SK-N-SH (cell line): Measurements from ENCODE around the gene QKI. TPM values are rescaled to one million over a fixed set of nuclear protein-coding genes. Genes with fewer than 3 reads are reported as not detected.

ENCODE experiments used
- CTCF ChIA-PET: fragments of 300-600, 350-600 bp; formaldehyde crosslinking; extraction: SDS; loops from one replicate; lab custom pipeline; 2021; lab: Yijun Ruan, JAX
- POLR2A ChIA-PET: fragments of 350-600 bp; sonication (Branson Sonifier 250); formaldehyde crosslinking; extraction: SDS; loops from one replicate; lab custom pipeline; 2020; ENCODE audit warnings: antibody characterized with exemption, inconsistent platforms; lab: Yijun Ruan, JAX
- DNase-seq: peaks from one replicate; pipeline ENCODE4 v3.0.0; 2012
- H2AFZ ChIP-seq: fragments of 200-600 bp; sonication (generic); 2 replicates; pipeline ENCODE4 v1.8.1; 2016; ENCODE audit warnings: antibody characterized with exemption, mild to moderate bottlenecking, low read depth
- H3F3A ChIP-seq: fragments of 200-600 bp; sonication (generic); replicated peaks from 2 replicates; pipeline ENCODE3; 2016; ENCODE audit warnings: antibody characterized with exemption, mild to moderate bottlenecking; ENCODE audit not compliant: insufficient read depth
- H3K27ac ChIP-seq, 2 experiments: fragments of 200-500 bp in 1 of 2; fragments of 200-600 bp in 1 of 2; sonication (Bioruptor generic) in 1 of 2; sonication (generic), shearing (Covaris generic) in 1 of 2; 2 replicates each; pipeline versions ENCODE4 v1.5.1 to v1.6.1; 2014 to 2016; ENCODE audit warnings: low read depth in 2 of 2, inconsistent platforms in 1 of 2, low read length in 1 of 2, mild to moderate bottlenecking in 1 of 2, mixed read lengths in 1 of 2
- H3K27me3 ChIP-seq: fragments of 200-600 bp; sonication (generic), shearing (Covaris generic); 2 replicates; pipeline ENCODE4 v1.6.1; 2016; ENCODE audit warnings: mixed run types; ENCODE audit not compliant: insufficient read depth
- H3K36me3 ChIP-seq, 2 experiments: fragments of 200-500 bp in 1 of 2; fragments of 200-600 bp in 1 of 2; sonication (Bioruptor generic) in 1 of 2; sonication (generic) in 1 of 2; replicated peaks in 1 of 2; 2 replicates each; pipeline versions ENCODE3 to v1.5.1; 2014 to 2016; ENCODE audit warnings: low read length in 1 of 2, mild to moderate bottlenecking in 1 of 2; ENCODE audit not compliant: insufficient read depth in 2 of 2, control insufficient read depth in 1 of 2
- H3K4me1 ChIP-seq, 2 experiments: fragments of 200-500 bp in 1 of 2; fragments of 200-600 bp in 1 of 2; sonication (Bioruptor generic) in 1 of 2; sonication (generic), shearing (Covaris generic) in 1 of 2; 2 replicates each; pipeline versions ENCODE4 v1.5.1 to v1.6.1; 2014 to 2016; ENCODE audit warnings: low read depth in 1 of 2, low read length in 1 of 2, mixed run types in 1 of 2; ENCODE audit not compliant: insufficient read depth in 2 of 2, control insufficient read depth in 1 of 2
- H3K4me2 ChIP-seq: fragments of 200-600 bp; sonication (generic), shearing (Covaris generic); 2 replicates; pipeline ENCODE4 v1.6.1; 2017; ENCODE audit warnings: mixed run types
- H3K4me3 ChIP-seq, 2 experiments: fragments of 200-500 bp in 1 of 2; fragments of 200-600 bp in 1 of 2; sonication (Bioruptor generic) in 1 of 2; sonication (generic), shearing (Covaris generic) in 1 of 2; 2 replicates each; pipeline versions ENCODE4 v1.5.1 to v1.8.1; 2014 to 2016; ENCODE audit warnings: low read depth in 2 of 2, inconsistent platforms in 1 of 2, low read length in 1 of 2, mild to moderate bottlenecking in 1 of 2, mixed read lengths in 1 of 2, moderate library complexity in 1 of 2
- H3K79me2 ChIP-seq: fragments of 200-600 bp; sonication (generic); 2 replicates; pipeline ENCODE4 v1.8.1; 2017; ENCODE audit warnings: mild to moderate bottlenecking; ENCODE audit not compliant: insufficient read depth
- H3K9ac ChIP-seq: fragments of 200-600 bp; sonication (generic); 2 replicates; pipeline ENCODE4 v1.6.1; 2017; ENCODE audit warnings: mixed run types
- H3K9me2 ChIP-seq: fragments of 200-600 bp; sonication (generic); 2 replicates; pipeline ENCODE4 v1.6.1; 2017; ENCODE audit warnings: mixed run types
- H3K9me3 ChIP-seq: fragments of 200-600 bp; sonication (generic); 2 replicates; pipeline ENCODE4 v1.6.1; 2017; ENCODE audit warnings: mixed run types, mild to moderate bottlenecking, moderate library complexity
- H4K20me1 ChIP-seq: fragments of 200-600 bp; sonication (generic); 2 replicates; pipeline ENCODE4 v1.6.1; 2017; ENCODE audit warnings: mild to moderate bottlenecking, mixed run types; ENCODE audit not compliant: insufficient read depth
- CHD2 ChIP-seq: fragments of 150-350 bp; IDR thresholded peaks from 2 replicates; pipeline ENCODE4 v1.6.1; 2018; ENCODE audit warnings: low read length; ENCODE audit not compliant: partially characterized antibody
- ELF1 ChIP-seq: IDR thresholded peaks from 2 replicates; pipeline ENCODE4 v1.4.0; 2012
- FOSL2 ChIP-seq: IDR thresholded peaks from 2 replicates; pipeline ENCODE4 v1.4.0; 2012; ENCODE audit warnings: low read depth, mild to moderate bottlenecking, moderate library complexity, borderline replicate concordance
- GABPA ChIP-seq: IDR thresholded peaks from 2 replicates; pipeline ENCODE4 v1.4.0; 2012; ENCODE audit warnings: low read depth, mild to moderate bottlenecking
- JUND ChIP-seq: IDR thresholded peaks from 2 replicates; pipeline ENCODE4 v1.4.0; 2012
- MAX ChIP-seq: IDR thresholded peaks from 2 replicates; pipeline ENCODE4 v1.4.0; 2012; ENCODE audit warnings: low read depth
- MXI1 ChIP-seq: IDR thresholded peaks from 2 replicates; pipeline ENCODE4 v1.6.1; 2012; ENCODE audit warnings: mild to moderate bottlenecking, low read depth, low read length, improper control_type of control experiment
- RAD21 ChIP-seq: IDR thresholded peaks from 2 replicates; pipeline ENCODE4 v1.6.1; 2012; ENCODE audit warnings: mild to moderate bottlenecking, low read length
- REST ChIP-seq: IDR thresholded peaks from 2 replicates; pipeline ENCODE4 v1.6.1; 2012; ENCODE audit warnings: mild to moderate bottlenecking, low read depth, low read length, moderate library complexity
- SMC3 ChIP-seq: IDR thresholded peaks from 2 replicates; pipeline ENCODE4 v1.6.1; 2012; ENCODE audit warnings: low read depth, low read length, improper control_type of control experiment
- WGBS: methylation state at CpG from one replicate; pipeline ENCODE4 v1.1.6; 2017; ENCODE audit warnings: low lambda C conversion rate; 5-methylcytosine and 5-hydroxymethylcytosine counted together
- polyA plus RNA-seq, 3 experiments: library from polyadenylated mRNA; depleted of rRNA; stranded (reverse); fragments of >200 nt; gene quantifications; 2 replicates each; pipeline ENCODE4 v1.2.3, GENCODE V29; 2012

The QKI gene
- polyA plus RNA-seq, 1 of the 3 experiments (the other 2 are of a cell fraction) = 51.1 TPM

- CTCF ChIA-PET = no interaction called here
- POLR2A ChIA-PET = no interaction called here
- Histone ChIP-seq H3F3A (peaks cover 3% of the 10 kb centered on the region), H3K36me3 (no peaks in the 10 kb centered on the region), H3K4me2 (no peak overlapping the region), H3K79me2 (peaks cover 100% of the 10 kb centered on the region), H3K9ac (no peak overlapping the region), H3K27me3 (no peaks in the 10 kb centered on the region), H4K20me1 (peaks cover 74% of the 10 kb centered on the region), H3K9me2 (no peaks in the 10 kb centered on the region), H3K27ac (no peak overlapping the region), H2AFZ (no peak overlapping the region), H3K4me1 (no peaks in the 10 kb centered on the region; a peak in 2 of 4 replicates), H3K4me3 (no peak overlapping the region), H3K9me3 (no peaks in the 10 kb centered on the region)
- no peak for DNase-seq
- no peak for TF ChIP-seq REST
- no peak for TF ChIP-seq SMC3
- TF ChIP-seq, all 33 proteins: peak for 0
- WGBS = 87% methylated on average over 4 of the region's 4 CpGs
These were observed 77.3 kb downstream of the QKI start for GRCh38 chr6:163491737-163492300.

DNA sequence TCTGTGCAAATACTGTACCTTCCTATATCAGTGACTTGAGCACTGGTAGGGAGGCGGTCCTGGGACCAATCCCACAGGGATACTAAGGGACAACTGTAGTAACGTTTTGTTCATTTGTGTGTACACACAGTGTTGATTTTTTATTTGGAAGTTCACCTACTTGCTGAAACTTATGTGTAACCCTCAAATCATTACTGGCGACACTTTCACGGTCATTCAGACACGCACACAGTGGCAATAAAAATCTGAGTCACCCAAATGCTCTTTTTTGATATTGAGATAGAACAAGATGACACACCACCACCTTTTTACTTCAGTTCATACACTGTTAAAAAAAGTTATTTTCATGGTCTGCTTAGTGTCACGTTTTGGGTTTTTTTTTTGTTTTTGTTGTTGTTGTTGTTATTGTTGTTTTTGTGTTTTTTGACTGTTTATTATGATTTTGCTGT is 79.8 kb downstream of the QKI start:
- no peaks in the 10 kb centered on the region for H3K27me3 ChIP-seq
- ChIA-PET POLR2A (no interaction called here), CTCF (no interaction called here)
- no peaks in the 10 kb centered on the region; a peak in 2 of 4 replicates for H3K4me1 ChIP-seq
- H3K9me2 ChIP-seq = no peaks in the 10 kb centered on the region
- no peak for DNase-seq
- no peak overlapping the region for H3K27ac ChIP-seq
- no peak overlapping the region for H3K4me2 ChIP-seq
- no peak overlapping the region for H3K9ac ChIP-seq
- 92% methylated on average over 6 of the region's 6 CpGs for WGBS
- no peak overlapping the region for H2AFZ ChIP-seq
- H3F3A ChIP-seq = peaks cover 3% of the 10 kb centered on the region
- TF ChIP-seq CHD2 (no peak), RAD21 (no peak), MAX (no peak), FOSL2 (no peak), JUND (no peak), MXI1 (no peak), GABPA (no peak), ELF1 (no peak)
- TF ChIP-seq, all 33 proteins: peak for 0
- no peaks in the 10 kb centered on the region for H3K36me3 ChIP-seq
- H3K9me3 ChIP-seq = no peaks in the 10 kb centered on the region
- no peak overlapping the region for H3K4me3 ChIP-seq
- peaks cover 100% of the 10 kb centered on the region for H3K79me2 ChIP-seq
- peaks cover 69% of the 10 kb centered on the region for H4K20me1 ChIP-seq
